TTC549 (cell line): ENCODE results near the gene PIBF1.

Source experiments
- FAIRE-seq: peaks from 2 replicates; lab custom pipeline; 2012; peaks lifted over from hg19 to GRCh38; lab: Jason Lieb, UNC

PIBF1 gene

DNA sequence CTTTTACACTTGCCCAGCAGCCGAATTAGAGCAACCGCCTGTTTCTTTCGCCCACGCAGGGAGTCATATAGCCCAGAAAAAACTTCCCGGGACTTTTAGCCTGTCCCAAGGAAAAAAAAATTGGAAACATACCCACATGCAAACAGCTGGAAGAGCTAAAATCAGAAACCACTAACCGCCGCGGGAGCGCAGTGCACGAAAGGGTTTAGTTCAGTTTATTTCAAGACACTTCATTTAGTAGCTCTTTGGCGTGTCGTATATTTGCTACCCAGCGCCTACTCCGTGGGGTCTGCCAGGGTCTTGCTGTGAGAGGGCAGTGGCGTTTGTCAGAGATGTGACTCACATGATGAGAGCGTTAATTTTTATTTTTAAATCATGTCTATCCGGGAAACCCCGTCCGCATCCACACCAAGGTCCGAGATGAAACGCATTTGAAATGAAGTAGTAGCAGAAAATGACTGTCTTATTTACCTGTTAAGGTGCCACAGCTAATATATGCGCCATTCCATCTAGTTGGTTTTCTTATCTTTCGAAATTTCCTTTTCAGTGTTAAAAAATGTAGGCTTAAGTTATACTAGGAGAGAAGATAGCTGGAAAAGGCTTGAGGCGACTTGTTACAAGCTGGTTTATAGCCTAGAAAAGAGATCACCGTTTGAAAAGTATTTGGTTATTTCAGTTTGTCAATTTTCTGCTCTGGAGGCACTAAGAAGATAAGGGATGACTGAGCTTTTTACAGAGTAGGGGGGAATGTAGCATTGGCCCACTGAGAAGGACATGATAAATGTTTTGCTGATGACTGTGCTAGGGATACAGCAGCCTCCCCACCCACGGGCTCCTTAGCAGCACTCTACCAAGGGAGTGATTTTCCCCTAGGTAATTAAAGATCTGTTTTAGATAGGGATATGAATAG lies 278.6 kb downstream of the PIBF1 start:
- FAIRE-seq = no peak

DNA sequence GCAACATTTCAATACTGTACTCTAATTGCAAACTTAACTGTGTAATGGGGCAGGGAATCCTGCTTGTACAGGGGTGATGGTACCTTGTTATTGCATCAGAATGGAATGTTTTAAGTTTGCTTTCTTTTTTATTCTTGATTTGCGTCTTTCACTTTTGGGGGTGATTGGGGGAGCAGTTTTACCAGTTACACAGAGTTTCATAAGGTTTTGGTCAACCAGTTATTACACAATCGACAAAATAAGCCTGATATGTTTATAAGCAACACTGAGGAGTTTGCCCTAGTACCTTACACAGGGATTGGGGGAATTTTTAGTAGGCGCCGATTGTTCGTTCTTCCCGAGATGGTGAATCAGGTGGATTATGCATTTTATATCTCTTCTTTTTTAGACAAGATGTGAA lies 279.5 kb downstream of the PIBF1 start:
- no peak for FAIRE-seq

GRCh38 chr13:73061876-73062275 lies 279.9 kb downstream of the PIBF1 start:
- no peak for FAIRE-seq

GRCh38 chr13:73062468-73062867 lies 280.5 kb downstream of the PIBF1 start:
- no peak for FAIRE-seq

DNA sequence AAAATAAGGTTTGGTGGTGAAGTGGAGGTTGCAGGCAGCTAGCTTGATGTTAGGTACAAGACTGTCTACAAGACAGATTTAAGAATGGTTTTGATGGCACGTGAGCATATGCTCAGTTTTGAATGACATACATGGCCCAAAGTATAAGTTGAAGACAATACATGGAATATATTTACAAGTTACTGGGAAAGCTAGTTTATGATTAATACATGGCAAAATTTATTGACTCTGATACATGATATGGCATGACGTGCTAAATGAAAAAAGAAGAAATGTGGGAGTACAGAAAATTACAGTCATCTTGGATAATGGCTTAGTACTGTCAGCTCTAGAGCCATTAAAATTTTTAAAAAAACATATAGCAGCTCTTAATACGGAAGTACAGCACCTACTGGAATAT lies 281.2 kb downstream of the PIBF1 start:
- no peak for FAIRE-seq

GRCh38 chr13:73065036-73065435 lies 283.1 kb downstream of the PIBF1 start:
- FAIRE-seq = no peak

- no peak for FAIRE-seq
Measured at GRCh38 chr13:73065665-73066340, 283.9 kb downstream of the PIBF1 start.
